Stimulated activated CD4-positive, alpha-beta T cell treated with anti-CD3 and anti-CD28 coated beads, Interleukin-4, amount 100 ng/mL, for 1 hour (primary cell): ENCODE data around the gene SMIM10L1.

ENCODE experiments used
- DNase-seq: peaks from one replicate; pipeline ENCODE4 v3.0.0-alpha.2; 2020

Gene SMIM10L1

DNA sequence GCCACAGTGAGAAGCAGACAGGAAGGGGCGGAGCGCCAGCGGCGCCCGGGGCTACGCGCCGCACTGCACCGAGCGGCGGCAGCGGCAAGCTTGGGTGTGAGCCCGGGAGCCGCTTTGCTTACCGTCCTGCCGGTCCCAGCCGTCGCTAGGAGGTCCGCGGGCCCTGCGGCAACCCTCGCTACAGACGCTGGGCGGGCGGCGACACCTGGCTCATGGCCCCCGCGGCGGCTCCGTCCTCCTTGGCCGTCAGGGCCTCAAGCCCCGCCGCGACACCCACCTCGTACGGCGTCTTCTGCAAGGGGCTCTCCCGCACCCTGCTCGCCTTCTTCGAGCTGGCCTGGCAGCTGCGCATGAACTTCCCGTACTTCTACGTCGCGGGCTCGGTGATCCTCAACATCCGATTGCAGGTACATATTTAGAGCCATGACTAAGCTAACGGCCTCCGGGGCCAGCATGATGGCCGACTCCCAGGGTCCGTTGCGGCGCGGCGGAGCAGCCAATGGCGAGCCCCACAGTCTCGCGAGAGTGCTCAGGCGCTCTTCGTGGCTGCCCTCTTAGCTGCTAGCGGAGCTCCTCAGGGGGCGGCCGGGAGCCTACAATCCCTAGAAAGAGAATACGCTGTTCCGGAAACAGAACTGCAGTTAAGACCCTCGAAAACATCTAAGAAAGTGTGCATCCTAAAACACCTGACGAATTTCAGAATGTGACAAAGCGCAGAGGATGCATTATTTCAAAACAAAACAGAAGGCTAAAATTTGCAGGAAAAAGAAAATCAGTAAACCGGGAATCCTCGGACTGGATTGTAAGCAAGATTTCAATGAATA lies at the start of gene SMIM10L1:
Gene SMIM10L1, plus strand, starts transcription at position 50 of the 824 bp plus-strand sequence. Its CDS starts 163 bp downstream, at position 213.
- DNase-seq: peak; percentile 88

DNA sequence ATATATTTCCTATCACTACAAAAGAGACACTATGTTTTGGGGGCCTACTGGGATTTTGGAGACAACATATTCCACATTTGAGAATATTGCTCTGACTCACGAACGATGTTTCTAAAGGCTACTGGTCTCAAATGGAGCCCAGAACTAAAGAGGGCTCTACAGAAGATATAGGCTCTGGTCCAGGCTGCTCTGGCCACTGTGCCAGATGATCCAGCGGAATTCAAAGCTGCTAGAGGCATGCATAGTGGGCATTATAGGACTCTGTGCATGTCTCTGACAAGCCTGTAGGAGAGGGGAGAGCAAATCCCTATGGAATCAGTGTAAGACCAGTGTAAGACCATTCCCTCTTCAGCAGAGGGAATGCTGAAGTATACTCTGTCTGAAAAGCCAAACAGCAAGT lies 40.6 kb upstream of the SMIM10L1 start:
- DNase-seq: no peak

DNA sequence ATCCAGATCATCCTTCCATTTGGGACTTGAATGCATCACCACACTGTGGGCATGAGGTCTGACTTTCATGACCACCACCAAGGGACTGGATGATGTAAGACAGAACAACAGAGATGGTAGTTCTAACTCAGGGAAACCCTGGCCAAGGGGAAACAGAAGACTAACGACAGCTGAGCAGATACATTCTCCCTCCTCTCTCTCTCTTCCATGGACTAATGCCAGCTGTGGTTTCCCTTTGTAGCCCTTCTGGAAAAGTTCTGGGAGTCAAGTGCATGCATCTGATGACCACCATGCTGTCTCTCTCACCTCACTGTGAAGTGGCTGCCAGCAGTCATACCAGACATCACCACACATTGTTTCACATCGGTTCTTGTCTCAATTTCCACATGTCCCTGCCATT lies 40.0 kb upstream of the SMIM10L1 start:
- no peak for DNase-seq

DNA sequence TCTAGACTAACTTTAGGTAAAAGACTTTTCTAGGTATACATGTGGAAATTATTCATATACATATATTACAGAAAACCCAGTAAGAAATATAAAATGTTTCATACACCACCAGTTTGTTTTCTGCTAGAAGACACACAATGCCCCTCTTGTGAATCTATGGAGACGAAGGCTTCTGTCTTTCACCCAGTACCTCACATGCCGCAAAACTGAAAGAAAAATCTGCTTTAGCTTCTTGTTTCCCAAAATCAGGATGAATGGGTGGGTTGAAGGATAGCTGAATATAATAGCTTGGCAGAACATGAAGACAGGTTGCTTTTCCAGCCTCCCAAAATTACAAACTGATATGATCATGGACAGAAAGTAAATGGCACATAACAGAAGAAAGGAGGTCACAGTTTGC lies 37.8 kb upstream of the SMIM10L1 start:
- DNase-seq: no peak

DNA sequence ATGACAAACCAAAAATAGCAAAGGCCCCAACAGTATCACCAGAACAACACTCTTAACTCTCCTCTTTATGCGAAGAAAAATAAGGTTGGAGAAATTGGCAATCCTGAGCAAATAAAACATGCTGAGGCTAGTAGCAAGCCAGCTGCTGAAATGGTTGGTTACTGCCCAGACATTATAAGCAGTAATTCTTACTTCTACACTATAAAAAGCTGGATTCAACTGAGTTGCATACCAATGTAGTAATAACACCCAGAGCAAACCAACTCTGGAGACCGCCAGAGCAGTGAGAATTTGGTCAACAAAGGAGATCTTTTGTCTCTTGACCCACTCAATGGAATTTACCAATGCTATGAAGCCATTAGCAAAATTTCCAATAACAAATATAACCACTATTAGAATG lies 37.2 kb upstream of the SMIM10L1 start:
- no peak for DNase-seq

DNA sequence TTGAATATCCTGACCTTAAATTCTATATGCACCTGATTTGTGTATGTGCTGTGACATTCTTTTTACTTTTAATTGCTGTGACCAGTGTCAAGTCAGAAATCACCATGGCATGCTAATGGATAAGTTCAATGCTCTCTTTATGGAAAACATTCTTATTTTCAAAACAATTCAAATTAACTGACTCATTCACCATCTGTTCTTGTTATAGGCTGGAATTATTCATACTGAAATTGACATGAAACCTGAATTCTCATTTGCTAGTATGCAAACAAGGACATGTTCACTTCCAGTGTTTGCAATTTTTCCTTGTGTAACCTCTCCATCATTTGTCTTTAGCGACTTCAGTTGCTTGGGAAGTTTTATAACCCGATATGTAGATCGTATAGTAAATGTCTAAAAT lies 36.7 kb upstream of the SMIM10L1 start, which contains the start of gene TAS2R30:
Gene TAS2R30, minus strand, starts transcription at position 340 of the 400 bp plus-strand sequence. CDS start 400 bp downstream, outside the sequence.
- no peak for DNase-seq

DNA sequence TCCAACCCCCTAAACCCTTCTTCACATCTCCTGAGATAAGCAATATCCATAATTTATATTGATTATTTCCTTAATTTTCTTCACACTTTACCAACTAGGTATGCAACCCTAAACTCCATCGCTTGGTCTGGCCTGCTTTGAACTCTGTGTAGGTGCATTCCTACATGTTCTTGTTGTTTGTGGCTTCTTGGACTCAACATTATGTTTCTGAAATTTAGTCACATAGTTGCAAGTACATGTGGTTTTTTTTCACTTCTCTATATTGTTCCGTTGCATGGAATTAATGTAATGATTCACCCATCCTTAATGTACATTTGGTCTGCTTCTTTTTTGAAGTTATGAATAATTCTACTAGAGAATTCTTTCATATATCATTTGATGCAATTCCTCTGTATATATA lies 34.9 kb upstream of the SMIM10L1 start:
- DNase-seq: no peak

DNA sequence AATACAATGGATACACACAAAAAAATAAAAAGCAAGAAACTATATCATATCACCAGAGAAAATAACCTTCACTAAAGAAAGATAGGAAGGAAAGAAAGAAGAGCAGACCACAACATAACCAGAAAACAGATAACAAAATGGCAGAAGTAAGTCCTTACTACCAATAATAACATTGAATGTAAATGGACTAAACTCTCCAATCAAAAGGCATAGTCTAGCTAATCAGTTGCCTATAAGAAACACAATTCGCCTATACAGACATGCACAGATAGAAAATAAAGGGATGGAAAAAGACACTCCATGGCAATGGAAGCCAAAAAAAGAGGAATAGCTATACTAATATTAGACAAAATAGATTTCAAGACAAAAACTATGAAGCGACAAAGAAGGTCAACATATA lies 27.6 kb upstream of the SMIM10L1 start:
- no peak for DNase-seq

DNA sequence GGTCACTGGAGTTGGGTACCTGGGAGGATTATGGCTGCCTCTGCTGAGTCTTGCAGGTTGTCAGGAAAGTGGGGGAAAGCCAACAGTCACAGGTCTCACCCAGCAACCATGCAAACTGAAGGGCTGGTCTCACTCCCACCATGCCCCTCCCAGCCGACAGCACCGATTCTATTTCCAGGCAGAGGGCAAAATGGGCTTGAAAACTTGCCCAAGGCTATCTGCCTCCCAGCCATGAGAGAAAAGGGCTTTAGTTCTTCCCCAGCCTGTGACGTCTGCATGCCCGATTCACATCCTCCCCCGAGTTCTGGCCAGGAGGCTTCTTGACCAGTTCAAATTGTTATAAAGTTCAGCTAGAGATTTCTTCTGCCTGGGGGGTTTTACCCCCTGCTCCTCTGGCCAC lies 26.7 kb upstream of the SMIM10L1 start:
- DNase-seq: no peak

DNA sequence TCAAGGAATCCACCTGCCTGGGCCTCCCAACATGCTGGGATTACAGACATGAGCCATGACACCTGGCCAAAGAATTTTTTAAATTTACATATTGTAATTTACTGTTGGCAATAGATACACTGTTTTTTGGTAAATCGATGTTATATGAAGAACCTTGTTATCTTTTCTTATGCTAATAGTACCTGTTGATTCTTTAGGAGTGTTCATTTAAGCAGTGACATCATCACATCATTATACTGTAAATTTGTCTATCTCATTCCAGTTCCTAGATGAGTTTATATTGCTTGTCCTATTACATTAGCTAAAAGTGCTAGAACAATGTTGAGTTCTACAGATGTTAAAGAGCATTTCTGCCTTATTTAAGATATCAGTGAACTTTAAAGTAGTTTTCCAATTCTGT lies 23.6 kb upstream of the SMIM10L1 start:
- DNase-seq: no peak

DNA sequence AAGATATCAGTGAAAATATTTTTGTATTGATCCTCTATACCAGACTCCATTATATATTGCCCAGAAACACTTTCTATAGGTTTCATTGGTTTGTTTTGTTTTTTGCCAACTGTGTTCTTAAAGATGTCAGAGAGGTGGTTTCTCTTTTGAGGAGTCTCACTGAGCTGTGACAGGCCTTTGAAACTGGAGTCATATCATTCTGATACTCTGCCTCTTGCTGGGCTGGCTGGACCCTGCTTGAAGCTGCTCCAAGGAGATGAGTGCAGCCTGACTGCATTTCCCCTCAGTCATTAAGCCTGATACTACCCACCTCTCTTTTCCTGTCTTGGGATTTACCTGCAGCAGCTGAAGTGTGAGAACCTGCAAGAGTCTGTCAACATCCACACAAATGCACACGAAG lies 20.2 kb upstream of the SMIM10L1 start:
- no peak for DNase-seq

DNA sequence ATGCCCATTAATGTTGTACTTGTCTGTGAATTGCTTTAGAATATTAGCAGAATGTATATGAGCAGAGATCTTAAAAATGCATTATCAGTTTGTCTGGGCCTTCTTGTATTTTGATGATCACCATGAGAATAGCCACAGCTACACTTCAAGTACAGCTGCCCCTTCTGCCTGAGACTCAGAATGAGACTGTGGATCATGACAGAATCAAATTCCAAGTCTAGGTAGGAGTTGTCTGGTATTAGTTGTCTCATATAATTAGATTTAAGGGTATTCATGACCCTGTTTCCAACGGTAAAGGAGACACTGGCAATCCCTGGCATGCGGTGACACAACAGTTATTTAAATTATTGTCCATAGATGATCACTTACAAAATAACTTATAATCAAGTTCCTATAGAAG lies 18.3 kb upstream of the SMIM10L1 start:
- no peak for DNase-seq

DNA sequence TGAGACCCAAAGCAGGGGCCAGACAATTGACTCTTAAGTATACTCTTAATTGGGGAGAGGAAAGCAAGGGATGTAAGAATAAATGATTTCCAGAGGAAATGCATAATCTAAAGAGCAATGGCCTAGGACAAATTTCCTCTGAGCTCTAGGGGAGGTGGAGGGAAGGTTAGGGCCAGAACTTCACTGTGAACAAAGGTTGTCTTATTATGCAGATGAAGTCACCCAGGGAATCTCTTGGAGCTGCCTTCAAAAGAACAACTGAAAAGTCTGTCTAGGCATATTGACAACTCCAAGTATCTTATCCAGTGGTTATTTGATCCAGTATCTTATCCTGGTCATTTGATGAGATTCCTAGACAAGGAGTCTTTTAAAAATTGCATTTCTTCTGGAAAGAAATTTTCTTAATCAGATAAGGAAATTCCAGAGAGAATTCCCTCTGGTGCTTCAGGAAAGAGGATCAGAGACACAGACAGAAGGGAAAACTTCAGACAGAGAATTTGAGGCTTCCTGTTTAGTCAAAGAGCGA lies 16.5 kb upstream of the SMIM10L1 start:
- no peak for DNase-seq

DNA sequence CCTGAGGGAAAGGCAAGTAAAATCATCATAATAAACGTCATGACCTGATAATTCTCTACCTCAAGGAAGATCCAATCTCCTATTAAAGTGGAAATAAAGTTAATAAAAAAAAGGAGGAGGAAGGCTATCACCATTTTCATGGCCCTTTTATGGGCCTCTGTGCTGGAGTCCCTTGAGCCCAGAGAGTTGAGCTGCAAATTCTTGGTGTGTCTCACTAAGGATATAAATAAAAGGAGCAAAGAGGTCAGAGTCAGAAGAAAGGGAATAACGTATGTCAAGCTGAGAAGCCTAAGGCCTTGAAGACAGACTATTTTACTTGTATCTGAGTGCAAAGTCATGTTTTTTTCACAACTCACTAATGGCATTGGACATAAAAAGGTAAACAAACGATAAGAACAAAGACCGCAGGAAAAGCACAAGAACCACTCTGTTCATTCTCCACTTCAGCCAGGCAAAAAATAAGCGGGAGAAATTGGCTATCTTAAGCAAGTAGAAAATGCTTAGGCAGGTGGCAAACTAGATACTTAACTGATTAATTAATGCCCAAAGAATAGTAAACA lies 12.0 kb upstream of the SMIM10L1 start:
- DNase-seq: no peak

DNA sequence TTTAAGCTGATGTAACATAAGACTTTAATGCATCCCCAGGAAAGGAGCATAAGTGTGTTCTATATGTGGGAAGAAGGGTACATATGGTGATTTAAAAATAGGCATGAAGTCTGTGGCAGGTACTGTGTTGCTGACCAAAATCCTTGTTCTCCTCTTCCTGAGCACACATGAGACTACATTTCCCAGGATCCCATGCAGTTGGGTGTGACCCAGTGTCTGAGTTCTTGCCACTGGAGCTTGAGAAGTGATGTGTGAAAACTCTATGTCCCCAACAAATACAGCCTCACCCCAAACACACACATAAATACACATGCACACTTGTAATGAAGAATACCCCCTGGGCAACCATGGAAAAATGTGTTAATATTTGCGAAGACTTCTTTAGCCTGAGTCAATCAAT lies 8.5 kb upstream of the SMIM10L1 start:
- DNase-seq: no peak

DNA sequence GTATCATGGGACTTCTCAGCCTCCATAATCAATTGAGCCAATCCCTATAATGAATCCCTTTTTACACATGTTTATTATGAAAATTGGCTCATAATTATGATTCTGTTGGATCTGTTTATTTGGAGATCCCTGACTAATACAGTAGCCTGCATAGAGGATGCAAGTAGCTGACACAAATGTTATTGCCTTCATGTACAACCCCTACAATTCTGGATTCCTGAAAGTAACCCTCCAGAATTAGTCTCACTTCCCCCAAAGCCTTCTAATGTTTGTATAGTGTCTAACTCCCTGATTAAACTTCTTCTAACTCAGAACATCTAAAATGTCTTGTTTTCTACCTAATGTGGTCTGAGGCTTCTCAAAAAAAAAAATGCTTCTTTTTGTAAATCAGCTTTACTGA lies 6.6 kb upstream of the SMIM10L1 start:
- no peak for DNase-seq

DNA sequence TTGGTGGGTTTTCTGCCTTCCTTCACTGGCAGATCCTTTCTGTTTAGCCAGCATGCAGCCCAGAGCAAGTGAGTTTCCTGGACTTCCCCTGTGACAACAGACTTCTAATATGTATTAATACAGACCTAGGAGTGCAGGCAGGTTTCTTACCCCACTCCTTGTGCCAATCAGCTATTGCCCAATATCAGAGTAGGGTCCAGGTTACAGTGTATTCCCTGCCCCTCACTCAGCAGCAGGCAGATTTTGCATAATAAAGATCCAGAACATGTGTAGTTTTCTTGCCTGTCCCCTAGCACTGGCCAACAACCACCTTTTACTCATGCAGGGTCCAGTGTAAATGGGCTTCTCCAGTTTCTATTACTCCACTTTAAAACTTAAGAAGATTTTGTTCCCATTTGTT lies 4.7 kb upstream of the SMIM10L1 start:
- DNase-seq: no peak

DNA sequence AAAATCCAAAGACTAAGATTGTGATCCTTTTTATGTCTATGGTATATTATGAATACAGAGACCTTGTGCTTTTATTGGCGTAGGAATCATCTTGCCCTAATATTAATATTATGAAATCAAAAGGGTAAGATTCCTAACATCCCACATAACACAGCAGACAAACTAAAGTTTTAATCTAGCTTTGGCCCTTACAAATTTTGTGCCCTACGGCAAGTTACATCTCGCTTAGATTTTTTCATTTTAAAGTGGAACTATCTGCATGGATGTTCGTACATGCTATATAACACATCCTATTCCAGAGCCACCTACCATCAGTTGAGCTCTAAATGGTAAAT lies 217 bp upstream of the SMIM10L1 start:
- DNase-seq: no peak

DNA sequence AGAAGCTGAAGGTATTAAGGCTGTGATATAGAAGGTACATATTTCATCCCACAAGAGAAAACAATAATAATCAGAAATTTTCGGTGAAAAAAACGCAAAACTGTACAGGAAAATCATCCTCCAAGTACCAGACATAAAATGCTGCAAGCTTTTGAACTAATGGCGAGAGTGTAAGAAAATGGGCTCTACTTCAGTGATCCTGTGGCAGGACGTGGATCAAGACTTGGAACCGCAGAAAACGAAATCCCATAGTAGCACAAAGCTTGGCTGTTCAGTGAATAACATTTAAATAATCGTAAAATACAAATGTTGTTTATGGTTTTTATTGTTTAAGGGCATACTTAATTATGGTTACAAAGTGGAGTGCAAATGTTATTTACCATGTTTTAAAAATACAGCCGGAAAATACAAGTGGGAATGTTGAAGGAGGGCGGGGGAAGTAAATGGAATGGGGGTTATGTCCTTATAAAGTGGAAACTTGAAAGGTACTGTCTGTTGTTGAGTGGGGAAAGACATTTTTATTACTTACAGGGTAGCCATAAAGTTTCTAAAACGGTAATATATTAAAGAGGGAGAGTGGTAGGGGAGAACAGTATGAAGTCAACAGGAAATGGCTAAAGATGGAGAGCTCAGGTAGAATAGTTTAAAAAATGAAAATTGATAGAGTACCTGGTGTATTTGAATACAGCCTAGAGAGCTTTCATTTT lies 1.1 kb downstream of the SMIM10L1 start:
- no peak for DNase-seq

DNA sequence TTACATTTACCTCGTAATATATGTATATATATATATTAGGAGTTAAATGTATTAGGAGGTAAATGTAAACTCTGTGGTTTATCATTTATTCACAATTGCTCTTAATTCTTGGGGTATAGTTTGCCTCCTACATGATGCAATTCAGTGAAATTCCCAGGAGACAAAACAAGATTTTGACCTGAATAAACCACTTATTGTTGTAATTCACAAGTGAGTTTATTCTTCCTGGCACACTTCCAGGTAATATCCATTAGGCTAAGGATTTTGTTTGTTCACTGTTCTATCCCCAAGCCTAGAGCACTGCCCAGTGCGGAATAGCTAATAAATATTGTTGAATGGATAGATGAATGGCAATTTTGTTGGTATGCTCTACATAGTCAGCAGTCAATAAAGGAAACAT lies 3.0 kb downstream of the SMIM10L1 start:
- no peak for DNase-seq

DNA sequence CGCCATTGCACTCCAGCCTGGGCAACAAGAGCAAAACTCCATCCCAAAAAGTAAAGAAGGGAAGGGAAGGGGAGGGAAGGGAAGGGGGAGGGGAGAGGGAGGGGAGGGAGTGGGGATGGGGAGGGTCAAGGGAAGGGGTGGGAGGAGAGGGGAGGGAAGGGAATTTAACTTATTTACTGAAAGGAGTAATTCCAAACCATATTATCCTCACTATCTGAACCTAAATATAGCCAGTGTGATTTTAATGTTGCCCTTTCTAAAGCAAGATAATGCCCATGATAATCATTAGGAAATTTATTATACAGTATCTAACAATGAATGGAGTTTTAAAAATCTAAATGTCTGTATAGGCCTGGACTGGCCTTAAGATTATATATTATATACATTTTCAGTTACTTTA lies 7.3 kb downstream of the SMIM10L1 start:
- no peak for DNase-seq

DNA sequence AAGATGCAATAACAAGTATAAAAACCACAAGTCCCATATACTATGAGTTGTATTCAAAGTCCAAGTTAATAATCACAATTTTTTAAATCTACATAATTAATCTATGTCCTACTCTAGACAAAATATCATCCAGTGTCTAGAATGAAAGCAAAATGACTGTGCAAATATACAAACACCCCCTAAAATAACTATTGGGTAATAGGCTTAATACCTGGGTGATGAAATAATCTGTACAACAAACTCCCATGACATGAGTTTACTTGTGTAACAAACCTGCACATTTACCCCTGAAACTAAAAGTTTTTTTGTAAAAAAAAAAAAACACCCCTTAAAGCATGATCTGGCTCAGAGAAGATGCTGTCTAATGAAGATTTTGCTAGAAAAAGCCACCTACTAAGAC lies 11.5 kb downstream of the SMIM10L1 start:
- DNase-seq: no peak

DNA sequence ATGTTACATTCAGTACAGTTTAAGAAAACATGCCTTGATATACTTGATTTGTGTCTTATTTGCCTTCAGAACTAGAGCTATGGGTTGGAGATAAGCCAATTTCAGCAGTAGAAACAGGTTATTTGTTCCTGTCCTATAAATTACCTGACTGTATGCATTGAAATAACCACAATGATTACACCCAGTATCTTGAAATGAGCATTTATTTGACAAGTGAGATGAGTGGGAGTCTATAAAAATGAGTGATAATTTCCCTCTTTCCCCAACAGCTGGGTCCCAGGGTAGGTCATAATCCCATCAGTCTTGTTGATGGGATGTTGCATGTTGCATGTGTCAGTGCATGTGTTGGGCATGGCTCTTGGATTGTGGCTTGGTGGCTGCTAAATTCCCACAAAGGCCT lies 12.0 kb downstream of the SMIM10L1 start:
- DNase-seq: no peak

DNA sequence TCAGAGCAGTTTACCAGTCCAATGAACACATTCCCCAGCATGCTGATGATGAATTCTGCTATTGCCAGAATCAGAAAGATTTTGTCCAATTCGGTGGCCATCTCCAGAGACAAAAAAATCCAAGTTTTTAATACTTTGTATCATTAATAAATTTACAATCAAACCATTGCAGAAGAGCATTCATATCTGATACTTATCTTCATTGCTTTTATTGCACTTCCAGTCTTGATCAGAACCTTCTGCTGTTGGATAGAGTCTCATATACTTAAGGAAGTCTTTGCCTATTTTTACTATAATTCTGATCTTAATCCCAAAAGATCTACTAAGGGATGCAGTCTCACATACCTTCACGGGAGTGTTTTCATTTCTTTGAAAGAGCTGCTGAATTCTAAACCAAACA lies 15.8 kb downstream of the SMIM10L1 start, which contains the start of gene TAS2R42:
Gene TAS2R42, minus strand, starts transcription at position 101 of the 400 bp plus-strand sequence. Its CDS starts 0 bp downstream, at position 101.
- DNase-seq: no peak
